K562 (cell line): Measurements from ENCODE around the gene HSD11B1. TPM values are rescaled to one million over a fixed set of nuclear protein-coding genes. Genes with fewer than 3 reads are reported as not detected.
A peak's percentile ranks its signal among the peaks of the same experiment; 100 is the strongest.

ENCODE experiments used
- ATF7 ChIP-seq: fragments of 450-650 bp; IDR thresholded peaks from 2 replicates; pipeline ENCODE4 v1.7.1; 2014; ENCODE audit warnings: mild to moderate bottlenecking, moderate library complexity
- FOSL1 ChIP-seq: fragments of 200-800 bp; sonication (Bioruptor generic); conservative IDR thresholded peaks from 2 replicates; pipeline ENCODE4 v1.6.1; 2016; ENCODE audit warnings: missing genetic modification characterization, missing compliant biosample characterization
- GTF2A2 ChIP-seq: IDR thresholded peaks from 2 replicates; pipeline ENCODE4 v1.6.1; 2016; ENCODE audit warnings: mild to moderate bottlenecking, missing genetic modification characterization, missing compliant biosample characterization
- JUND ChIP-seq, 2 experiments: IDR thresholded peaks; 2 replicates in 1 of 2; 3 replicates in 1 of 2; pipeline ENCODE4 v1.6.1; 2011; ENCODE audit warnings: borderline replicate concordance in 2 of 2, low read depth in 2 of 2, low read length in 2 of 2, improper control_type of control experiment in 1 of 2, missing biosample characterization in 1 of 2, missing genetic modification characterization in 1 of 2, missing genetic modification reagents in 1 of 2
- MTA1 ChIP-seq: fragments of 450-650 bp; IDR thresholded peaks from 2 replicates; pipeline ENCODE4 v1.6.1; 2017; ENCODE audit warnings: borderline replicate concordance
- TEAD4 ChIP-seq, 2 experiments: sonication (generic) in 1 of 2; formaldehyde crosslinking in 1 of 2; IDR thresholded peaks; 2 replicates each; pipeline versions ENCODE4 v1.6.1 to v1.8.0; 2012 to 2022; ENCODE audit warnings: borderline replicate concordance in 1 of 2, inconsistent platforms in 1 of 2, low read length in 1 of 2, mild to moderate bottlenecking in 1 of 2, missing genetic modification reagents in 1 of 2
- ZNF212 ChIP-seq: fragments of 450-650 bp; formaldehyde crosslinking; IDR thresholded peaks from 2 replicates; pipeline ENCODE4 v1.4.0; 2020; ENCODE audit warnings: mild to moderate bottlenecking
- ZNF354B ChIP-seq: fragments of 250-450 bp; sonication (Bioruptor Pico); IDR thresholded peaks from 2 replicates; pipeline ENCODE4 v1.4.0; 2020
- ZNF77 ChIP-seq: fragments of 250-450 bp; sonication (Bioruptor Pico); IDR thresholded peaks from 2 replicates; pipeline ENCODE4 v1.5.0; 2020
- ZZZ3 ChIP-seq: fragments of 450-650 bp; IDR thresholded peaks from 2 replicates; pipeline ENCODE4 v1.6.1; 2016; ENCODE audit warnings: antibody characterized with exemption, mild to moderate bottlenecking, moderate library complexity
- polyA plus RNA-seq, 8 experiments: library from polyadenylated mRNA; depleted of rRNA in 4 of 8; stranded (reverse) in 5 of 8; unstranded in 3 of 8; fragments of >200 nt; fragmentation: Nextera tagmentation in 2 of 8; fragmentation: Illumina TruSeq in 1 of 8; extraction: Ambion mirVana in 2 of 8; extraction: Trizol in 1 of 8; gene quantifications; 2 replicates each; pipeline versions ENCODE4 v1.2.1 to v1.2.3, GENCODE V29; 2011 to 2014; ENCODE audit warnings: inconsistent platforms in 1 of 8, missing spikeins in 1 of 8
- total RNA-seq, 7 experiments: library from RNA; depleted of rRNA in 6 of 7; stranded (reverse); fragments of >200 nt in 6 of 7; fragmentation: Illumina TruSeq in 2 of 7; extraction: Trizol in 2 of 7; gene quantifications; 2 replicates each; pipeline versions ENCODE4 v1.2.1 to v1.2.3, GENCODE V29; 2011 to 2021; ENCODE audit warnings: low replicate concordance in 1 of 7

HSD11B1 gene
- total and polyA plus RNA-seq, 9 of the 15 experiments (the other 6 are each of a cell fraction or from before 2014, with no cell fraction given) = 0.04 to 0.16 TPM; not detected in 7

DNA sequence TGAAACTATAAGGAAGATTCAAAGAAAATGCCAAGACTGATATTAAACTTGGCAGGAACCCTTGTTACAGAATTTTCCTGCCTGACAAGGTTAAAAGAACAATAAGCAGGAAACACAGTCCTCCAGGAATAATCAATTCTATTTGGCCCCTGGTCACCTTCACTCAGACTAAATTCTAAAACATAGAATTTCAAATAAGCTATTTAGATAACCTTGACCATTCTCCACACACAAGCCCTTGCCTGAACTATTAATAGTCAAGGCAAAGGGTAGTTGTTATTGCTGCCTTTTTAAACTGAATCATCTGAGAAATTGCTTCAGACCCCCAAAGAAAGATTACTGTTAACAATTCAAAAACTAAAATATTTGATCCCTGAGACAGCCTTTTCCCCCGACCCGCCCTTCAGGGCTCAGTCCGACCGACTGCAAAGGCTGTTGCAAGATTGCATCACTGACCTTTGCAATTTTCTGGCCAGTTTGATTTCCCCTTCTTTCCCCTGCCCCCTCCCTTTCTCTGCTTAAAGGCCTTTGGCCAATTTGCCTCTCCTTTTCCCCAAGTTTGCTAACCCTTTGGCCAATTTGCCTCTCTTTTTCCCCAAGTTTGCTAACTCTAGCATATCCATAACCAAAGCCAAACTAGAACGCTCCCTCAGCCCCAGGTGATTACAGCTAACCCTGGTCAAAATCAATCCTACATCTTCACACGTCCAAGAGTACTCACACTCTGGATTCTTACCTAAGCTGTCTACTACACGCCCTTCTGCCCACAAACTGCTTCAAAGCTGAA lies 30.8 kb upstream of the HSD11B1 start (continued):
- TF ChIP-seq FOSL1 (tag) (peak; percentile 83), GTF2A2 (tag) (no peak; the same call in 1 of the 2 replicates), MTA1 (no peak; the same call in 1 of the 2 replicates), ZNF354B (CRISPR knock-in tag) (no peak), TEAD4 (IDR thresholded peaks at IDR 0.05; ENCODE audit: low read length) (no peak), TEAD4 (CRISPR knock-in tag; IDR thresholded peaks at IDR 0.05; ENCODE audit: borderline replicate concordance) (no peak), ZNF212 (CRISPR knock-in tag) (peak; percentile 49; the same call in 1 of the 2 replicates), JUND (IDR thresholded peaks at IDR 0.05; ENCODE audit: borderline replicate concordance, low read depth, low read length) (peak; percentile 85), JUND (tag; IDR thresholded peaks at IDR 0.05; ENCODE audit: borderline replicate concordance, low read depth, low read length) (no peak; the same call in 2 of the 3 replicates), ZZZ3 (no peak), ATF7 (peak; percentile 91), ZNF77 (CRISPR knock-in tag) (no peak)
- TF ChIP-seq, all 486 proteins: peak for 90
